Uterus (tissue), 2 donors: ENCODE results near the gene GATAD2B.

Source experiments
- CTCF ChIP-seq, 4 experiments: fragments of 200-600 bp in 2 of 4; fragments of 450-650 bp in 2 of 4; sonication (generic) in 2 of 4; IDR thresholded peaks; one replicate each; pipeline ENCODE4 v1.5.1; 2016 to 2019; ENCODE audit warnings: antibody characterized with exemption in 4 of 4, mild to moderate bottlenecking in 2 of 4, moderate library complexity in 1 of 4
- POLR2A ChIP-seq, 2 donors: fragments of 450-650 bp; IDR thresholded peaks; one replicate each; pipeline ENCODE4 v1.6.1; 2016; ENCODE audit warnings: antibody characterized with exemption in 2 of 2, mild to moderate bottlenecking in 1 of 2, moderate library complexity in 1 of 2

- TF ChIP-seq CTCF (IDR thresholded peaks at IDR 0.05) (no peak), POLR2A (IDR thresholded peaks at IDR 0.05) (no peak)
Observed at GRCh38 chr1:153799566-153800465, 123.0 kb downstream of the GATAD2B start.
